PC-3 (cell line): ENCODE results near the gene RAB20. TPM values are rescaled to one million over a fixed set of nuclear protein-coding genes. Genes with fewer than 3 reads are reported as not detected.

Experiments used
- ATAC-seq: fragments of 200-7000 bp; cut with Tn5 transposase; 2 replicates; pipeline ENCODE4 v1.9.1; 2020; ENCODE audit warnings: mild to moderate bottlenecking, moderate library complexity
- BruUV-seq: library from RNA; stranded (reverse); fragments of 400-500 nt; replicated peaks from 2 replicates; lab custom pipeline; 2021; lab: Mats Ljungman, UMichigan
- CTCF ChIA-PET: fragments of 300-600 bp; sonication (Branson Sonifier 250); formaldehyde crosslinking; loops from one replicate; lab custom pipeline; 2022; ENCODE audit warnings: antibody characterized with exemption; lab: Charles Lee
- POLR2A ChIA-PET: fragments of 300-600 bp; sonication (Branson Sonifier 250); formaldehyde crosslinking; loops from one replicate; lab custom pipeline; 2022; ENCODE audit warnings: antibody characterized with exemption; ENCODE audit not compliant: unreplicated experiment; lab: Charles Lee
- DNase-seq: peaks from one replicate; pipeline ENCODE4 v3.0.0-alpha.2; 2015
- H2AFZ ChIP-seq: fragments of 300-600 bp; sonication (generic); 2 replicates; pipeline ENCODE4 v1.6.0; 2016; ENCODE audit warnings: antibody characterized with exemption, low read length
- H3F3A ChIP-seq: fragments of 300-600 bp; sonication (generic); one replicate; pipeline ENCODE4 v1.6.0; 2017; ENCODE audit warnings: antibody characterized with exemption, low read length, control low read depth, mild to moderate bottlenecking; ENCODE audit not compliant: unreplicated experiment
- H3K27ac ChIP-seq: fragments of 300-600 bp; sonication (generic); 2 replicates; pipeline ENCODE4 v1.5.1; 2016; ENCODE audit warnings: mild to moderate bottlenecking, low read length
- H3K27me3 ChIP-seq: fragments of 300-600 bp; sonication (generic); 2 replicates; pipeline ENCODE4 v1.6.1; 2016; ENCODE audit warnings: low read length, mixed read lengths
- H3K36me3 ChIP-seq: fragments of 300-600 bp; sonication (generic); 2 replicates; pipeline ENCODE4 v1.6.1; 2016; ENCODE audit warnings: low read depth, mixed run types, low read length, mixed read lengths
- H3K4me1 ChIP-seq: fragments of 300-600 bp; sonication (generic); 2 replicates; pipeline ENCODE4 v1.5.1; 2016; ENCODE audit warnings: low read length; ENCODE audit not compliant: insufficient read depth
- H3K4me2 ChIP-seq: fragments of 300-600 bp; sonication (generic); 2 replicates; pipeline ENCODE4 v1.6.0; 2016; ENCODE audit warnings: low read length
- H3K4me3 ChIP-seq: fragments of 300-600 bp; sonication (generic); 2 replicates; pipeline ENCODE4 v1.5.1; 2016; ENCODE audit warnings: mild to moderate bottlenecking, low read length, mixed read lengths
- H3K79me2 ChIP-seq: fragments of 300-600 bp; sonication (generic); 2 replicates; pipeline ENCODE4 v1.6.1; 2017; ENCODE audit warnings: low read length, mixed read lengths
- H3K9ac ChIP-seq: fragments of 300-600 bp; sonication (generic); 2 replicates; pipeline ENCODE4 v1.6.0; 2016; ENCODE audit warnings: mild to moderate bottlenecking, low read length
- H3K9me2 ChIP-seq: fragments of 300-600 bp; sonication (generic); replicated peaks from 2 replicates; pipeline ENCODE4 v1.6.1; 2016; ENCODE audit warnings: mixed run types, low read length, mixed read lengths
- H3K9me3 ChIP-seq: fragments of 300-600 bp; sonication (generic); 2 replicates; pipeline ENCODE4 v1.6.1; 2016; ENCODE audit warnings: low read length, mixed read lengths
- H4K20me1 ChIP-seq: fragments of 300-600 bp; sonication (generic); 2 replicates; pipeline ENCODE4 v1.6.1; 2016; ENCODE audit warnings: low read length, mixed read lengths
- EZH2 ChIP-seq: fragments of 300-600 bp; sonication (generic); IDR thresholded peaks from one replicate; pipeline ENCODE4 v1.6.1; 2017; ENCODE audit warnings: antibody characterized with exemption, mild to moderate bottlenecking, low read length; ENCODE audit not compliant: unreplicated experiment
- EZH2phosphoT487 ChIP-seq: fragments of 300-600 bp; sonication (generic); IDR thresholded peaks from 2 replicates; pipeline ENCODE4 v1.6.1; 2018; ENCODE audit warnings: mild to moderate bottlenecking, antibody characterized with exemption, low read length, borderline replicate concordance
- intact Hi-C: fragments of 100-400 bp; cut with micrococcal nuclease; formaldehyde crosslinking; loops from 2 replicates; pipeline ENCODE4 v1.9.0; 2023
- total RNA-seq: library from RNA; depleted of rRNA; stranded (reverse); fragments of >200 nt; gene quantifications from 2 replicates; pipeline ENCODE4 v1.2.3, GENCODE V29; 2014
- TF ChIP-seq, protein P1 (sequence below): fragments of 300-600 bp; sonication (generic); conservative IDR thresholded peaks from 2 replicates; pipeline ENCODE4 v1.5.1; 2017; ENCODE audit warnings: antibody characterized with exemption, low read depth, mild to moderate bottlenecking, low read length

RAB20 gene
- total RNA-seq, 1 experiment from 2014 or later: 22.9 TPM

DNA sequence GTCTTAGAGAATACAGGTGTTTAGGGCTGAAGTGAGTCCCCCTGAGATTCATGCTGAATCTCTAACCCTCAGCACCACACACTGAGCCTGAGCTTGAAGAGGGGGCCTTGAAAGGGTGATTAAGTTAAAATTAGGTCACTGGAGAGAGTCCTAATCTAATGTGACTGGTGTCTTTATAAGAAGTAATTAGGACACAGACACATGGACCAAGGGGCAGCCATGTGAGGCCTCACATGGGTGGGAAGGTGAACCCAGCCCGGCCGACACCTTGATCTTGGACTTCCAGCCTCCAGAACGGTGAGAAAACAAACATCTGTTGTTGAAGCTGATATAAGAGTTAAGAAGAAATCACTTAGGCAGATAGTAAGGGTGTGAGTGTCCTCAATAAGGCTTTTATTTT, 7.1 kb upstream of the RAB20 start:
- ChIA-PET POLR2A (no interaction called here), CTCF (no interaction called here)
- intact Hi-C loops: no loop called here
- no TSS peak for BruUV-seq
- no peak overlapping the region for H2AFZ ChIP-seq
- H3F3A ChIP-seq: no peaks in the 10 kb centered on the region
- ATAC-seq (no peak), DNase-seq (no peak)
- H3K4me1 ChIP-seq: peaks cover 10% of the 10 kb centered on the region
- H3K4me3 ChIP-seq: no peak overlapping the region
- no peaks in the 10 kb centered on the region for H3K79me2 ChIP-seq
- H3K27me3 ChIP-seq: no peaks in the 10 kb centered on the region
- H3K9ac ChIP-seq: no peak overlapping the region
- H3K27ac ChIP-seq: no peak overlapping the region
- H4K20me1 ChIP-seq: no peaks in the 10 kb centered on the region
- no peaks in the 10 kb centered on the region for H3K9me2 ChIP-seq
- H3K9me3 ChIP-seq: no peaks in the 10 kb centered on the region
- H3K4me2 ChIP-seq: no peak overlapping the region
- TF ChIP-seq EZH2phosphoT487: no peak
- no peak for TF ChIP-seq EZH2
- TF ChIP-seq, protein P1, sequence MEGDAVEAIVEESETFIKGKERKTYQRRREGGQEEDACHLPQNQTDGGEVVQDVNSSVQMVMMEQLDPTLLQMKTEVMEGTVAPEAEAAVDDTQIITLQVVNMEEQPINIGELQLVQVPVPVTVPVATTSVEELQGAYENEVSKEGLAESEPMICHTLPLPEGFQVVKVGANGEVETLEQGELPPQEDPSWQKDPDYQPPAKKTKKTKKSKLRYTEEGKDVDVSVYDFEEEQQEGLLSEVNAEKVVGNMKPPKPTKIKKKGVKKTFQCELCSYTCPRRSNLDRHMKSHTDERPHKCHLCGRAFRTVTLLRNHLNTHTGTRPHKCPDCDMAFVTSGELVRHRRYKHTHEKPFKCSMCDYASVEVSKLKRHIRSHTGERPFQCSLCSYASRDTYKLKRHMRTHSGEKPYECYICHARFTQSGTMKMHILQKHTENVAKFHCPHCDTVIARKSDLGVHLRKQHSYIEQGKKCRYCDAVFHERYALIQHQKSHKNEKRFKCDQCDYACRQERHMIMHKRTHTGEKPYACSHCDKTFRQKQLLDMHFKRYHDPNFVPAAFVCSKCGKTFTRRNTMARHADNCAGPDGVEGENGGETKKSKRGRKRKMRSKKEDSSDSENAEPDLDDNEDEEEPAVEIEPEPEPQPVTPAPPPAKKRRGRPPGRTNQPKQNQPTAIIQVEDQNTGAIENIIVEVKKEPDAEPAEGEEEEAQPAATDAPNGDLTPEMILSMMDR: no peak
- no peaks in the 10 kb centered on the region for H3K36me3 ChIP-seq

DNA sequence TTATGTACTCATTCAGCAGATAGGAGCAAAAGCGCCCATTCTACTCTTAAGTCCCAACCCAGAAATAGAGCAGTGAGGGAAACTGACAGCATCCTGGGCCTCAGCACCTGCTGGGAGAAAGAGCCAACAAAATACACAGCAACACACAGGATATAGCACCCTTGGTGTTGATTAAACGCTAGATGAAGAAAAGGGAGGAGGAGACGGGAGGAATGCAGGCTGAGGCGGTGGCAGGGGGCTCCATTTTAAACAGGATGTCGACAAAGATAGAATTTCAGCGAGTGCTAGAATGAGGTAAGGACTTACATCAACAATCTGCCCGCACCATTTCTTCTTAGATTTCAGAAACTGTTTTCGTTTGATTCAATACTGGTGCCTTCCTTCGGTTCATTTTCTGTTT, 4.6 kb upstream of the RAB20 start:
- intact Hi-C loops: no loop called here
- no TSS peak for BruUV-seq
- no peak overlapping the region for H2AFZ ChIP-seq
- H3F3A ChIP-seq: no peaks in the 10 kb centered on the region
- H3K27ac ChIP-seq: no peak overlapping the region
- CTCF ChIA-PET: no interaction called here
- TF ChIP-seq EZH2phosphoT487 (no peak), EZH2 (no peak)
- TF ChIP-seq, protein P1: no peak
- H3K4me1 ChIP-seq: peaks cover 10% of the 10 kb centered on the region
- H3K36me3 ChIP-seq: no peaks in the 10 kb centered on the region
- ATAC-seq (no peak), DNase-seq (no peak)
- H3K27me3 ChIP-seq: no peaks in the 10 kb centered on the region
- H3K9me3 ChIP-seq: no peaks in the 10 kb centered on the region
- H3K79me2 ChIP-seq: peaks cover 13% of the 10 kb centered on the region
- no peaks in the 10 kb centered on the region for H4K20me1 ChIP-seq
- POLR2A ChIA-PET: no interaction called here
- no peak overlapping the region for H3K4me3 ChIP-seq
- no peak overlapping the region for H3K9ac ChIP-seq
- H3K9me2 ChIP-seq: no peaks in the 10 kb centered on the region
- no peak overlapping the region for H3K4me2 ChIP-seq

DNA sequence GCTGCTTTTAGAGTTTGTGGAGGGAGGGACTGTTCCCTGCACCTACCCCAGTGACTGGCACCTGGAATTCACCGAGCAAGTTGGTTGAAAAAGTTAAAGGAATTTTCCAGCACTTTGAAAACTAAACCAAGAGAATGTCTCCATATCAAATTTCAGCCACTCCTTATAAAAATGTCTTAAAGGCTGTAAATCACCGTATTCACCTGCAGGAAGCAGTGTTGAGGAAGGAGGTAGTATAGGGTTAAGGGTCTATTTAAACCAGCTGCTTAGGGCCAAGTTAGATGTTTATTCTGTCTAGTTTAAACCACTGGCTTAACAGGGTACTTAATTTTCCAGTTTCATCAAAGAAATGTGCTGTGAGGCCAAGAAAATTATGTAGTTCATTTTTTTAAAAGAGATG, 3.8 kb upstream of the RAB20 start:
- intact Hi-C loops: no loop called here
- ATAC-seq (peak; percentile 10), DNase-seq (peak; percentile 64)
- no peak overlapping the region for H2AFZ ChIP-seq
- H3K9me2 ChIP-seq: no peaks in the 10 kb centered on the region
- peak overlapping the region; percentile 41 for H3K4me2 ChIP-seq
- no peaks in the 10 kb centered on the region for H3F3A ChIP-seq
- no peaks in the 10 kb centered on the region for H3K36me3 ChIP-seq
- no peak for TF ChIP-seq EZH2
- TF ChIP-seq EZH2phosphoT487: no peak
- TF ChIP-seq, protein P1: peak; percentile 48; the same call in 1 of the 2 replicates
- H3K79me2 ChIP-seq: peaks cover 21% of the 10 kb centered on the region
- ChIA-PET CTCF (no interaction called here), POLR2A (no interaction called here)
- BruUV-seq: no TSS peak
- H3K4me1 ChIP-seq: peaks cover 13% of the 10 kb centered on the region
- H3K9me3 ChIP-seq: no peaks in the 10 kb centered on the region
- H3K4me3 ChIP-seq: no peak overlapping the region
- no peak overlapping the region for H3K9ac ChIP-seq
- no peaks in the 10 kb centered on the region for H4K20me1 ChIP-seq
- no peaks in the 10 kb centered on the region for H3K27me3 ChIP-seq
- H3K27ac ChIP-seq: no peak overlapping the region
